CD4-positive, alpha-beta T cell treated with Interleukin-15 for 4 hours (primary cell): ENCODE results near the gene ABO.
"Not testable (repeated sequence)": the region's sequence is repeated elsewhere in the genome, so short reads cannot be mapped to it uniquely, and the experiment has no call there.

Experiments used
- DNase-seq: peaks from one replicate; pipeline ENCODE4 v3.0.0-alpha.2; 2020; ENCODE audit warnings: low spot score

Gene ABO

DNA sequence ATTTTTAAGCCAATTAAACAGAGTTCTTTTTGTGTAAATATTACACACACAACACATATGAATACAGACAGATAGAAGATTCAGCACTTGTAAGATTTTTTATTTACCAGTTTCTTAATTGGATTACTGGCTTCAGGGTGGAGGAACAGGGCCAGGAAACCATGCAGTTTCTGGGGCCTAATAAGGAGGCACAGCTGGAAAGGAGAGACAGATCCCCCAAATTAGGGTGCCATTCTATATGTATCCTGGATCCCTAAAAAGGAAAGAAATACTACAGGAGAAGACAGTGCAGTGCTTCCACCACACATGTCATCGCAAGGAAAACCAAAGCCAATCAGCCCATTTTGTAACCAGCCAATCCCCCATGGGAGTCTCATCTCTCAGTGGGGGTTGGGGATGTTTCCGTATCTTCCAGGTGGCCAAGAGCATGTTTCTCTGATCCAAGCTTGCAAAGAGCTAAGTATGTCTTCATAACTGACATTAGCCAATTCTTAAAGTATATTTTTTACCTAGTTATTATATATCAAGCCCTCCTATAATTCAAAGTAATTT is 15.8 kb upstream of the ABO start:
- DNase-seq: no peak

- DNase-seq: no peak
These were observed 11.5 kb upstream of the ABO start for GRCh38 chr9:133286523-133286922.

DNA sequence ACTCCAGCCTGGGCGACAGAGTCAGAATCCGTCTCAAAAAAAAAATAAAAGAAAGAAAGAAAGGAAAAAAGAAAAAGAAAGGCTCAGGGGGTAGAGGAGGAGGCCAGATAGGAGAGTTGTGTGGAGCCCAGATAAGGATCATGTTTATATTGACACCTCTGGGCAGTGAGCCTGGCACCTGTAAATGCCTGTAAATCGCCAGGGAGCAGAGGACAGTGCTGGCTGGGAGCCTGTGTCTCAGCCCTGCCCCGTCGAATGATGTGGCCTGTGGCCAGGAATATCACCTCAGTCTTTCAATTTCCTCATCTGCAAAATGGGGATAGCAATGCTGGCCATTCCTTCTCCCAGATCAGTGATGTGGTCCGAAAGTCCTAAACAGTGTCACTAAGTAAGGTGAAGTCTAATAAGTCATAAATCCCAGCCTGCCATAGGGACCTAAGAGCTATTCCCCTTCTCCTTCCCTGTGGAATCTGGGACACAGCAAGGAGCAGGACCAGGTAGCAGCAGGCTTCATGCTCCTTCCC is 10.3 kb upstream of the ABO start:
- no peak for DNase-seq

GRCh38 chr9:133284362-133284761 is 9.4 kb upstream of the ABO start:
- DNase-seq: no peak

DNA sequence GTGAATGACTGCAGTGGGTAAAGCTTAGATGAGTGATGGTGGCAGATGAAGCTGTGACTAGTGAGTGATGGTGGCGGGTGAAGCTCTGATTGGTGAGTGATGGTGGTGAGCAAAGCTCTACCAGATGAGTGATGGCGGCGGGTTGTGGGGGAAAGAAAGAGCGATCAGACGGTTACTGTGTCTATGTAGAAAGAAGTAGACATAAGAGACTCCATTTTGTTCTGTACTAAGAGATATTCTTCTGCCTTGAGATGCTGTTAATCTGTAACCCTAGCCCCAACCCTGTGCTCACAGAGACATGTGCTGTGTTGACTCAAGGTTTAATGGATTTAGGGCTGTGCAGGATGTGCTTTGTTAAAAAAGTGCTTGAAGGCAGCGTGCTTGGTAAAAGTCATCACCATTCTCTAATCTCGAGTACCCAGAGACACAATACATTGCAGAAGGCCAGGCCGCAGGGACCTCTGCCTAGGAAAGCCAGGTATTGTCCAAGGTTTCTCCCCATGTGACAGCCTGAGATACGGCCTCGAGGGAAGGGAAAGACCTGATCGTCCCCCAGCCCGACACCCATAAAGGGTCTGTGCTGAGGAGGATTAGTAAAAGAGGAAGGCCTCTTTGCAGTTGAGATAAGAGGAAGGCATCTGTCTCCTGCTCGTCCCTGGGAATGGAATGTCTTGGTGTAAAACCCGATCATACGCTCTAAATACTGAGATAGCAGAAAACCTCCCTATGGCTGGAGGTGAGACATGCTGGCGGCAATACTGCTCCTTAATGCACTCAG is 8.4 kb upstream of the ABO start:
- not testable (repeated sequence) for DNase-seq

DNA sequence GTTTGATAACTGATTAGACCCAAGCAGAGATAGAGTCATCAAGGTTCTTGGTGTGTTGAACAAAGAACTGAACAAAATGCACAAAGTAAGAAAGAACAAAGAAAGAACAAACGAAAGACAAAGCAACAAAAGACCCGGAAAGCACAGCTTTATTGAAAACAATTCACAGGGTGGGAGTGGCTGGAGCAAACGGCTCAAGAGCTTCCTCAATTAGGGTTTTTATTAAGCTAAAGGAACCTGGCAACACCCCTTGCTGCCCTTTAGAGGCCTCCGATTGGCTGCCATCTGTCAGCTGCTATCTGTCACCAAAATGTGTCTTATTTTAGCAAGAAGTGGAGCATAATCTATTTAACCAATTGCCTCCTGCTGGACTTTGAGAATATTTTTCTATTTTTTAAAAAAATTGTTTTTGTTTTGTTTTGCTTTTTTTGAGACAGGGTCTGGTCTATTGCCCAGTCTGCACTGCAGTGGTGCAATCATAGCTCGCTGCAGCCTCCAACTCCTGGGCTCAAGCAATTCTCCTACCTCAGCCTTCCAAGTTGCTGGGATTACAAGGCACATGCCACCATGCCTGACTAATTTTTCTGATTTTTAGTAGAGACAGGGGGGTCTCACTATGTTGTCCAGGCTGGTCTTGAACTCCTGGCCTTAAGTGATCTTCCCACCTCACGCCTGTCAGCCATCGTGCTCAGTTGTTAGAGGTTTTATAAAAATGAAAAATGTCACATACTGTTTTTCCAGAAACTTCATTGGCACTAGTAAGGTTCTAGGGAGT is 7.7 kb upstream of the ABO start:
- no peak for DNase-seq

DNA sequence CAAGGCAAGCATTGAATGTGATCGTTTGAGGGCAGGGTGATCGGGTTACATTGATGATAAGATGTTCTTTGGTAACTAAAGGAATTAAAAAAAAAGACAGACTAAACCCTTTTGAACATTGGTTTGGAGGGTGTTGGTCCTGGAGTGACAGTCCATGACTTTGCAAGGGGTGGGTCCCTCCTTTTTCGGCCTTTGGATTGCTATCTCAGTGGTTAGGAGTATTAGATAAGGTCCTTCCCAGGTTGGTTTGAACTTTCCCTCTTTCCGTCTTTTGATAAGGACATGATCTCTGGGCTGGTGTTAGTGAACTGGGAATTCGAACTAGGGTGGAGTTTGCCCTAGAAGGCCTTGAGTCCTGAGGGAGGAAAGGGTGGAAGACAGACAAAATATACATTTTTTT is 5.4 kb upstream of the ABO start:
- no peak for DNase-seq

DNA sequence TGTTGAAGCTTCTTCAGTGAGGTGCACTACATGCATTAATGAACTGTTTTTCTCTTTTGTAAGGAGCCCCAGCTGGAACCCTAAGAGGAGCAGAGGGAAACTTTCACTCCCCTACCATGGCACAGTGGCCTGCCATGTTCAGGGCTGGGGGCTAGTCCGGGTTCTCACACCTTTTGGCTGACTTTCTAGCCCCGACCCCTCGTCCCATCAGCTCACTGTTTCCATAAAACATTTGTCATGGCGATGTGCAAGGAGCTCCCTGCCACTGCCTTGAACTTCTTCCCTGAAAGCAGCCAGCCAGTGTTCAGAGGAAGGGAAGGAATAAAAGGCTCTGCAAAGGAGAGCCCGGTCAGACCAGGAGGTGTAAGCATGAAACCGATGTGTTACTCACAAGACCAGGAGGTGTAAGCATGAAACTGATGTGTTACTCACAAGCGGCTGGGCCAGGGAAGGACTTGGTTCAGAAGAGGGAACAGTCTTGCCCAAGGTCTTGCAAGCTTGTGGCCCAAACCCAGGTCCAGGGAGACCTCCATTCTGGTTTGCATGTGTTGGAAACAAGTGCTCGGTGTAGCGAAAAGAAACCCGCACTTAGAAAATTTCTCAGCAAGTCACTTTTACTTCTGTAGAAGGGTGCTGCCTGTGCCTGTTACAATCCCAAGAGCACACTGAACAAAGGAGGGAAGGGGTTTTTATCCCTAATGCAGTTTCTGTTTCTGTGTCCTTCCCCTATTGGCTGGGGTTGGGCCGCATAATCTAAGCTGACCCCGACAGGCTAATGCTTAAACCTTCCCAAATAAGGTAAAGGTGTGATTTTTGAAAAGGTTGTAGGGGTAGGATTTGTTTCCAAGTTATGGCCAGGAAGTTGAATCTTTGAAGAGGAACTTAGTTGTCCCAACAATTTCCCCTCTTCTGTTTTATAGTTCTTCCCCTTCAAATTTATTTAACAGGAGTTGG is 3.4 kb upstream of the ABO start:
- no peak for DNase-seq

DNA sequence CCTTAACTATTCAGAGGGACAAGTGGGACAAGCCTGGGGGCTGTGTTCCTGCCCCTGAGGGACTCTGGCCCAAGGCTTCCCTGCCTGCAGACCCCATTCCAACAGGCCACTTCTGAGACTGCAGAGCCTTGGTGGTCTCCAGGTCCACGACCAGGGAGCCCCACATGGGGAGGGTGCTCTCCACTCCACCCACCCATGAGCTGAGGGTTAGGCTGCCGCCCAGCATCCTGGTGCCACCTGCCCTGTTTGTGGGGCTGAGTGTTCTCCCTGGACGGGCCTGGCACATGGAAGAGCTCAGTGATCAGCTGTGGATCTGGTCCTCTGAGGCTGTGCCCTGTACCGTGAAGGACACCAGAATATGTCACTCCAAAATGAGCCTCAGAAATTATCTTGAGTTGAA is 2.5 kb upstream of the ABO start:
- DNase-seq: no peak

- no peak for DNase-seq
These were observed 1.9 kb upstream of the ABO start for GRCh38 chr9:133276923-133277322.

DNA sequence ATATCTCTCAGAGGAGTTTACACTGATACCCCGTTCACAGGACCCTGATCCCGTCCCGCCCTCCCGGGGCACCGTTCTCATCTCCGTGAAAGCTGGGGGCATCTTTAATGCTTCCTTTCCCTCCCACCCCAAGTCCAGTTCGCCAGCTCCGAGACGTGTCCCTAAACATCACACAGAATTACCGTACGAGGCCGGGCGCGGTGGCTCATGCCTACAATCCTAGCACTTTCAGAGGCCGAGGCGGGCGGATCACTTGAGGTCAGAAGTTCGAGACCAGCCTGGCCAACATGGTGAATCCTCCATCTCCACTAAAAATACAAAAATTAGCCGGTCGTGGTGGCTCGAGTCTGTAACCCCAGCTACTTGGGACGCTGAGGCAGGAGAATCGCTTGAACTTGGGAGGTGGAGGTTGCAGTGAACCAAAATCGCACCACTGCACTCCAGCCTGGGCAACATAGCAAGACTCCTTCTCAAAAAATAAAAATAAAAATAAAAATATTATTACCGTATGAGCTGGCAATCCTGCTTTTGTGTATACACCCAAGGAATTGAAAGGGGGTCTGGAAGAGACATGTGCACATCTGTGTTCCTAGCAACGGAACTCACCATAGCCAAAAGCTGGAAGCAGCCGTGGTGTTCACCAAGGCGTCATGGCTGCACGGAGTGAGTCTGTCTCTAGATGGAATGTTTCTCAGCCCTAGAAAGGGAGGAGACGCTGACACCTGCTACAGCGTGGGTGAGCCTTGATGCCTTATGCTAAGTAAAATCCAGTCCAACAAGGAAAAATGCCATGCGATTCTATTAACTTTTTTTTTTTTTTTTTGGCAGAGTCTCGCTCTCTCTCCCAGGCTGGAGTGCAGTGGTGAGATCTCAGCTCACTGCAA is 1.2 kb upstream of the ABO start:
- no peak for DNase-seq

GRCh38 chr9:133274236-133275104 is 531 bp downstream of the ABO start:
- DNase-seq: no peak

DNA sequence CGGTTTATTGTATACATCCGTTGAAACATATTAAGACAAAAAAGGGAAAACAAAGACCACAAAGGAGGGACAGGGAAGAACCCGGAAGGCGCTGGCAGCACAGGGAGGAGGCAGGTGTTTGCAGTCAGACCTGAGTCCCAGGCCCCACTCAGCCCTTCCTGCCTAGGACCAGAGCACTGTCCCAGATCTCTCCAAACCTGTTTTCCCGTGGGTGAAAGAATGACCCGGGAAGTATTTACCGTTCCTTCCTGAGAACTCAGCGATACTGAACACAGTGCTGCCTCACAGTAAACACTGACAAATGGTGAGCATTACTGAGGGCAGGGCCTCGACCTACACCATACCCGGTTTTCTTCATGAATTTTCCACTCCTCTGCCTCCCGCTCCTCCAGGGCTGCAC is 1.2 kb downstream of the ABO start:
- no peak for DNase-seq

DNA sequence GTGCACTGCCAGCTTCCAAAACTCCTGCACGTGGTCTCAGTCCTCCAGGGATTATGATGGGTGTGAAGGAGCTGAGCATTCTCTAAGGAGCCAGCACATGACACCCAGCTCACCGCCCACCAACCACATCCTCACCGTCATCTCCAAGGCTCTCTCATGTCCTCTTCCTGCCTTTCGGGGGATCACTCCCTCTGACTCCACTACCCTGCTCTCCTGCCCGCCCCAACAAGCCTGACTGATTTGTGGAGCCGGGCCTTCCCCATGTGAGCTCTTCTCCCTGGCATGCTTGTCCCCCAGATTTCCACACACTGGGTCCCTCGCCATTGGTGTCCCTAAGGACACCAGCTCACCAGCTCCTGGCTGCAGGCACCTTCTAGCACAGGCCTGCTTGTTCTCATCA is 1.9 kb downstream of the ABO start:
- DNase-seq: no peak

DNA sequence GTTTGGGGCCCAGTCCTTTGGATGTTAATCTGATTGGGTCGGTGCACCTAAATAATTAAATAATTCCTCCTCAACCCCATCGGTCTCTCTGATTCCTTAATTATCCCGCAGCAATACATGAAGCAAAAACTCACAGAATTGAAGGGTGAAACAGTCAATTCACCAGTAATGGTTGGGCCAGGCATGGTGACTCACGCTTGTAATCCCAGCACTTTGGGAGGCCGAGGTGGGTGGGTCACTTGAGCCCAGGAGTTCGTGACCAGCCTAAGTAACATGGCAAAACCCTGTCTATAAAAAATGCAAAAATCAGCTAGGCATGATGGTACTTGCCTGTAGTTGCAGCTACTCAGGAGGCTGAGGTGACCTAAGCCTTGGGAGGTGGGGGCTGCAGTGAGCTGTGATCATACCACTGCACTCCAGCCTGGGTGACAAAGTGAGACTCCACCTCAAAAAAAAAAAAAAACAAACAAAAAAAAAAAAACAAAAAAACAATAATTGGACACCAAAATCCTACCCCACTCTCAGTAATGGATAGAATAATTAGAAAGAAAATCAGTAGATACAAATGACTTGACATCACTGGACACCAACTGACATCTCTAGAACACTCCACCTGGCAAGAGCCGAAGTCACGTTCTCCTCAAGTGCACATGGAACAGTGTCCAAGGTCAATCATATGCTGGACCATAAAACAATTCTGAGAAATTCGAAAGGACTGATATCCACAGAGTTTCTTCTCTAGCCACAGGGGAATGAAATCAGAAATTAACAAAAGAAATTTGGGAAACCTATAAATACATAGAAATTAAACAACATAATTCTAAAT is 5.3 kb downstream of the ABO start:
- DNase-seq: no peak

DNA sequence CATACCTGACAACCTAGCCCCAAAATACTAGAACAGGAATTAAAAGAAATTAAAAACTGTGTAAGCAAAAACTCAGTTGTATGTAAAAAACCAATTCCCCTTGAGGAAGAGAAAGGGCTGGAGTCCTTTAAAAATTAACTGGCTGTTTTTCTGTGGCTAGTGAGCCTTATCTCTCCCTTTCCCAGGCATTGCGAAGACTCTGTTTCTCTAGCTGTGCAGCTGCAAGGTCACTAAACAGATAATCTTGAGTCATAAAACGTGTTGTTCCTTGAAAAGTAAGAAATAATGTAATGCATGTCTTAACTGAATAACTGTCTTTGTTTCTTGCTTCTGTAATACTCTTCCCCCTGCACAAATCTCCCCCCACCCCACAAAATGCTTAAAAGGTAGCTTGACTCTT is 5.9 kb downstream of the ABO start:
- DNase-seq: not testable (repeated sequence)

DNA sequence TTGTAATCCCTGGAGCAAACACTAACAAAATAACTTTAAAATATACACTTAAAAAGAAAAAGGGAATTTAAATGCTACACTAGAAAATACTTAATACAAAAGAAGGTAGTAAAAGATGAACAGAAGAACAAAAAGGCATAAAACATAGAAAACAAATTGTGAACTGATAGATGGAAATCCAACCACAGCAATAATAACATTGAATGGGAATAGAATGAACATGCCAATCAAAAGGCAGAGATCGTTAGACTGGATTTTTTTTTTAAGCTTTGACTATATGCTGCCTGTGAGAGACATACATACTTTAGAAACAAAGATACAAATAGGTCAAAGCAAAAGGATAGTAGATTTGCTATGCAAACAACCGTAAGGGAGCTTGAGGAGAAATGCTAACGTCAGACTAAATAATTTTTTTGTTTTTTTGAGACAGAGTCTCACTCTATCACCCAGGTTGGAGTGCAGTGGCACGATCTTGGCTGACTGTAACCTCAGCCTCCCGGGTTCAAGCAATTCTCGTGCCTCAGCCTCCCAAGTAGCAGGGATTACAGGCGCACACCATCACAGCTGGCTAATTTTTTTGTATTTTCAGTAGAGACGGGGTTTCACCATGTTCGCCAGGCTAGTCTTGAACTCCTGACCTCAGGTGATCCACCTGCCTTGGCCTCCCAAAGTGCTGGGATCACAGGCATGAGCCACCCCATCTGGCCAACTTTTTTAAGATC is 6.5 kb downstream of the ABO start:
- no peak for DNase-seq

GRCh38 chr9:133264235-133264764 is 10.7 kb downstream of the ABO start:
- no peak for DNase-seq
